GM12891 (cell line): ENCODE measurements around the gene UBE2I.

Source experiments
- DNase-seq: peaks from one replicate; pipeline ENCODE4 v3.0.0; 2011; ENCODE audit warnings: low spot score; ENCODE audit not compliant: insufficient read length
- FAIRE-seq: peaks from 2 replicates; lab custom pipeline; 2011; peaks lifted over from hg19 to GRCh38; lab: Jason Lieb, UNC
- PAX5 ChIP-seq: IDR thresholded peaks from 2 replicates; pipeline ENCODE4 v1.6.1; 2011; ENCODE audit warnings: low read length, moderate library complexity, mild to moderate bottlenecking; ENCODE audit not compliant: insufficient read depth, severe bottlenecking
- POLR2A ChIP-seq: IDR thresholded peaks from 2 replicates; pipeline ENCODE4 v1.6.1; 2011; ENCODE audit warnings: low read depth, low read length, control low read depth
- POLR2AphosphoS5 ChIP-seq: IDR thresholded peaks from 2 replicates; pipeline ENCODE4 v1.6.1; 2011; ENCODE audit warnings: low read depth, low read length, control low read depth
- POU2F2 ChIP-seq: IDR thresholded peaks from 2 replicates; pipeline ENCODE4 v1.6.1; 2011; ENCODE audit warnings: low read depth, mild to moderate bottlenecking, control low read depth, low read length, moderate library complexity
- SPI1 ChIP-seq: IDR thresholded peaks from 2 replicates; pipeline ENCODE4 v1.6.1; 2011; ENCODE audit warnings: low read depth, low read length, control low read depth
- TAF1 ChIP-seq: IDR thresholded peaks from 2 replicates; pipeline ENCODE4 v1.6.1; 2011; ENCODE audit warnings: low read depth, low read length, control low read depth

UBE2I gene

GRCh38 chr16:1330260-1330914 lies 21.0 kb downstream of the UBE2I start:
- TF ChIP-seq POLR2A = no peak
- no peak for TF ChIP-seq POU2F2
- no peak for TF ChIP-seq TAF1
- TF ChIP-seq PAX5 = no peak
- TF ChIP-seq POLR2AphosphoS5 = no peak
- no peak for TF ChIP-seq SPI1
- no peak for FAIRE-seq
- DNase-seq = no peak

GRCh38 chr16:1330931-1331711 lies 21.7 kb downstream of the UBE2I start:
- FAIRE-seq (no peak), DNase-seq (no peak)
- no peak for TF ChIP-seq PAX5
- no peak for TF ChIP-seq TAF1
- TF ChIP-seq SPI1 = no peak

- TF ChIP-seq POU2F2 (no peak), PAX5 (no peak), SPI1 (peak; percentile 37)
- DNase-seq (peak; percentile 92), FAIRE-seq (peak; percentile 93)
Observed at GRCh38 chr16:1331712-1332617, 22.5 kb downstream of the UBE2I start.

- no peak for FAIRE-seq
- DNase-seq = no peak
- TF ChIP-seq POLR2A = no peak
- TF ChIP-seq PAX5 = no peak
- no peak for TF ChIP-seq POU2F2
- TF ChIP-seq SPI1 = no peak
- TF ChIP-seq TAF1 = no peak
- no peak for TF ChIP-seq POLR2AphosphoS5
Observed at GRCh38 chr16:1332618-1333148, 23.2 kb downstream of the UBE2I start.

GRCh38 chr16:1333149-1333812 lies 23.8 kb downstream of the UBE2I start, which contains the start of gene BAIAP3:
BAIAP3 (plus strand) TSS chr16:1333645; CDS start chr16:1338550, 4,905 bp downstream.
- FAIRE-seq (peak; percentile 45), DNase-seq (peak; percentile 69)
- no peak for TF ChIP-seq TAF1
- no peak for TF ChIP-seq SPI1
- TF ChIP-seq POLR2A = no peak

GRCh38 chr16:1333854-1334700 lies 24.6 kb downstream of the UBE2I start:
- DNase-seq (no peak), FAIRE-seq (no peak)
- no peak for TF ChIP-seq POU2F2
- no peak for TF ChIP-seq POLR2AphosphoS5
- no peak for TF ChIP-seq POLR2A
- TF ChIP-seq SPI1 = no peak

- TF ChIP-seq POLR2A (no peak), POU2F2 (no peak), TAF1 (no peak), SPI1 (no peak), PAX5 (no peak), POLR2AphosphoS5 (no peak)
- DNase-seq = no peak
- no peak for FAIRE-seq
Observed at GRCh38 chr16:1334739-1335138, 25.3 kb downstream of the UBE2I start.

- DNase-seq = no peak
- TF ChIP-seq POU2F2 (no peak), SPI1 (no peak), PAX5 (no peak), POLR2AphosphoS5 (no peak), POLR2A (no peak), TAF1 (no peak)
- no peak for FAIRE-seq
Observed at GRCh38 chr16:1335211-1335971, 26.0 kb downstream of the UBE2I start.
